Activated gamma-delta T cell (primary cell): Measurements from ENCODE around the gene CACNA2D1.

Source experiments
- DNase-seq: peaks from one replicate; lab custom pipeline; 2025; lab: John Stamatoyannopoulos, UW

The CACNA2D1 gene

GRCh38 chr7:82226191-82226590, 217.4 kb downstream of the CACNA2D1 start:
- DNase-seq = no peak

GRCh38 chr7:82224529-82224928, 219.0 kb downstream of the CACNA2D1 start:
- no peak for DNase-seq

GRCh38 chr7:82223580-82223979, 220.0 kb downstream of the CACNA2D1 start:
- no peak for DNase-seq

GRCh38 chr7:82221152-82221674, 222.4 kb downstream of the CACNA2D1 start:
- no peak for DNase-seq

GRCh38 chr7:82212466-82212865, 231.1 kb downstream of the CACNA2D1 start:
- DNase-seq = no peak

- DNase-seq = no peak
Observed at GRCh38 chr7:82211333-82211732, 232.2 kb downstream of the CACNA2D1 start.

- no peak for DNase-seq
Observed at GRCh38 chr7:82210416-82211184, 233.0 kb downstream of the CACNA2D1 start.

- DNase-seq = no peak
Observed at GRCh38 chr7:82209179-82209747, 234.3 kb downstream of the CACNA2D1 start.

GRCh38 chr7:82204694-82205093, 238.9 kb downstream of the CACNA2D1 start:
- no peak for DNase-seq

GRCh38 chr7:82202965-82203364, 240.6 kb downstream of the CACNA2D1 start:
- DNase-seq = no peak

- no peak for DNase-seq
Observed at GRCh38 chr7:82202107-82202506, 241.5 kb downstream of the CACNA2D1 start.

GRCh38 chr7:82200601-82201000, 243.0 kb downstream of the CACNA2D1 start:
- DNase-seq = no peak

- no peak for DNase-seq
Observed at GRCh38 chr7:82194016-82194643, 249.4 kb downstream of the CACNA2D1 start.

- DNase-seq = no peak
Observed at GRCh38 chr7:82188636-82189035, 254.9 kb downstream of the CACNA2D1 start.

- no peak for DNase-seq
Observed at GRCh38 chr7:82185443-82185842, 258.1 kb downstream of the CACNA2D1 start.

- DNase-seq = no peak
Observed at GRCh38 chr7:82183634-82184033, 259.9 kb downstream of the CACNA2D1 start.

GRCh38 chr7:82179311-82179710, 264.3 kb downstream of the CACNA2D1 start:
- no peak for DNase-seq

GRCh38 chr7:82175319-82175718, 268.3 kb downstream of the CACNA2D1 start:
- DNase-seq = no peak

- DNase-seq = no peak
Observed at GRCh38 chr7:82173400-82174021, 270.1 kb downstream of the CACNA2D1 start.

GRCh38 chr7:82172881-82173280, 270.7 kb downstream of the CACNA2D1 start:
- DNase-seq = no peak

- DNase-seq = no peak
Observed at GRCh38 chr7:82172017-82172416, 271.6 kb downstream of the CACNA2D1 start.

GRCh38 chr7:82167558-82168314, 275.8 kb downstream of the CACNA2D1 start:
- no peak for DNase-seq
